GM18868 (cell line): ENCODE measurements around the gene BLOC1S4.
"Not testable (repeated sequence)": the region's sequence is repeated elsewhere in the genome, so short reads cannot be mapped to it uniquely, and the experiment has no call there.

Experiments used
- ATAC-seq: cut with Tn5 transposase; IDR thresholded peaks from one replicate; pipeline ENCODE4 v1.9.1; 2021; ENCODE audit warnings: mild to moderate bottlenecking, moderate library complexity; ENCODE audit not compliant: unreplicated experiment

The BLOC1S4 gene

GRCh38 chr4:6734165-6734786 lies 18.3 kb downstream of the BLOC1S4 start:
- no peak for ATAC-seq

DNA sequence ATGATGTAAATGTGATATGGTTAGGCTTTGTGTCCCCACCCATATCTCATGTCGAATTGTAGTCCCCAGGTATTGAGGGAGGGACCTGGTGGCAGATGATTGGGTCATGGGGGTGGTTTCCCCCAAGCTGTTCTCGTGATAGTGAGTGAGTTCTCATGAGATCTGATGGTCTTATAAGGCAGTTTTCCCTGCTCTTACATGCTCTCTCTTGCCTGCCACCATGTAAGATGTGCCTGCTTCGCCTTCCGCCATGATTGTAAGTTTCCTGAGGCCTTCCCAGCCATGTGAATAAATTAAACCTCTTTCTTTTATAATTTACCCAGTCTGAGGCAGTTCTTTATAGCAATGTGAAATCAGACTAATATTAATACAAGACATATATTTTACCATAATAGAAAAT lies 23.9 kb downstream of the BLOC1S4 start:
- ATAC-seq: no peak

DNA sequence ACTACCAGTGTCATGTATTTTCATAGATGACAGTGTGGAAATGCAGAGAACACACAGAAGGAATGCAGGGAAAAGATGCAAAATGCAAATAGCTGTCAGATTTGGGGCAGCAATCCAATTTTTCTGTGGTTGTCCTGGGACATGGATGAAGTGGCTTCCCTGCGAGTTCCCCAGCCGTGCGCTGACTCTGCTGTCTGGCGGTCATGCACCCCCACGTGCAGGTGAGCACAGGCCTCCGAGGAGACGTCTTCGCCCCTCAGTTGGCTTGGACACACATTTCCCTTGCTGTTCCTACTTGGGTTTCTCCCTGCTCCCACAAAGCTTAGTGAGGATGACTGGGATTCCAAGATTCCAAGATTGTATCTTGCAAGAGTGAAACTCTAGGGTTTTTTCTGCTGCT lies 24.4 kb downstream of the BLOC1S4 start:
- no peak for ATAC-seq

GRCh38 chr4:6742507-6742906 lies 26.5 kb downstream of the BLOC1S4 start:
- no peak for ATAC-seq

DNA sequence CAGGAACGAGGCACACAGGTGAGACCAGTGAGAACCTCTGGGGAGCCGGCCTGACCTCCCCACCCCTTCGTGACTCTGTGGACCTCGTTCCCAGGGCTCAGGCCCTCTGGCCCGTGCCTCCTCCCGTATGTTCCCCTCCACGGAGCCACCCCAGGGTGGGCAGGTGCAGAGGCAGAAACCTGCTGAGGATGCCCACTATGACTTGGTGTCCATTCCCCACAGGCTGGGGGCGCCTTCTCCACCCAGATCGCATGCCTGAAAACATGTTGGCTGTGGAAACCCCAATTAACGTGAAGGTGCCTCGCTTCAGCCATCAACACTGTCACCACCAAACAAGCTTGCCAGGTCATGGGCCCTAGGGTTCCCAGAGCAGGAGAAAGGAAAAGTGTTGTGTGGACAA lies 27.0 kb downstream of the BLOC1S4 start:
- no peak for ATAC-seq

DNA sequence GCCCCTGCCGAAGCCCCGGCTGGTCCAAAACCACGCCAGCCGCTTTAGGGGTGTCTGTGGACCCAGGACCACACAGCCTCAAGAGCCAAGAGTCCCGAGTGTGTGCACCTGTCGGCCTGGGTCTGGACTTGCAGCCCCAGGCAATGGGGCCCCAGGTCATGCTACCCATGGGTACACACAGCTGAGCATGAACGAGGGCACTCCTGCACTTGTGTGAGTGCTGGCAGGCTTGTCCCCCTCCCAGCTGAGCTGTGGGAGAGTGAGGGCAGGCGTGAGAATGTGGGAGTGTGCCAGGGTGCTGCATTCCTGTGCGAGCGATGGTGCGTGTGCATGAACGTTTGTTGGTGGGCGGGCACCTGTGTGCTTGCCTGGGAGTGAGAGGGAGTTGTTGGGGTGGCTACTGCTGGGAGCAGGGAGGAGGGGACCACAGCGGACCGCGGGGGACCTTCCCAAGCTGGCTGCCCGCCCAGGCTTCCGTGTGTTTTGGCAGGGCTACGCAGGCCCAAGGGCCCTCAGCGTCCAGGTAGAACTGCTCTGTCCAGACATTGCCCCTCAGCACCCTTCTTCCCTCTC lies 30.8 kb downstream of the BLOC1S4 start:
- no peak for ATAC-seq

DNA sequence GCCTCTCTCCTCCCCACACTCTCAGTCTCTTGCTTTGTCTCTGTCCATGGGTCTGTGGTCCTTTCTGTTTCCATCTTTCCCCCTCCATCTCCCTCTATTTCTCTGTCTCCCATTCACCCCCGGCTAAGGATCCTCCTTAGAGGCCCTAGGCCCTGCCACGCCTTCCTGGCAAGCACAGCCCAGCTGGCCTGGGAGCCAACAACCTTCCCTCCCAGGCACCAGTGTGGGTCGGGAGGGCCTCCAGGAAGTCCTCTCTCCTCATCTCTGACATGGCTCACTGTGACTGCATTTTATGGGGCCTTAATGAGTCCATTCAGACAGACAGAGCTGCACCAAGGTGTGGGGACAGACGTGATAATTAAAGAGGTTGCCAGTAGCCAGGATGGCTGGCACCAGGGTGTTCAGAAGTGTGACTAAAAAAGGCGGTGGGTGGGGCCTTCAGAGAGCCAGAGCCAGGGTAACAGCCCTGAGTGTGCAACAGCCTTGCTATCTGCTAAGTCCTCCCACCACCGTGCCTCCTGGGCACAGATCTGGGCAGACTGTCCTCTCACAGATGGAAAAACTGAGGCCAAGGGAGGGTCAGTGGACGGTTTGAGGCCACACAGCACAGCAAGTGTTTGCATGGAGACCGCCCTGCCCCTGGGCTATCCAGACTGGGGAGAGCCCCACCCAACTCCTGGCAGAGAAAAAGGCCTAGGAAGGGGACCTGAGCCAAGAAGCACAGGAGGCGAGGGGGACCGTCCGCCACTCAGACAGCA lies 31.5 kb downstream of the BLOC1S4 start:
- no peak for ATAC-seq

GRCh38 chr4:6748286-6748685 lies 32.3 kb downstream of the BLOC1S4 start:
- ATAC-seq: no peak

GRCh38 chr4:6749340-6750171 lies 33.6 kb downstream of the BLOC1S4 start:
- ATAC-seq: no peak

- ATAC-seq: no peak
Measured at GRCh38 chr4:6750286-6751221, 34.6 kb downstream of the BLOC1S4 start.

- no peak for ATAC-seq
Measured at GRCh38 chr4:6751611-6752485, 35.9 kb downstream of the BLOC1S4 start.

DNA sequence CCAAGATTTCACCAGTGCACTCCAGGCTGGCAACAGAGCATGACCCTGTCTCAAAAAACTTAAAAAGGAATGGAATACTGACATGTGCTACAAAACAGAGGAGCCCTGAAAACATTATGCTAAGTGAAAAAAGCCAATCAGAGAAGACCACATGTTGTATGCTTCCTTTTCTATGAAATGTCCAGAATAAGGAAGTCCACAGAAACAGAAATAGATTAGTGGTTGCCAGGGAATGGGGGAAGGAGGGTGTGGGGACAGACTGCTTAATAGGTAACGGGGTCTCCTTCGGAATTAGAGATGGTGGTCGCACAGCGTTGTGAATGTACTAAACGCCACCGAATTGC lies 36.5 kb downstream of the BLOC1S4 start:
- ATAC-seq: no peak

GRCh38 chr4:6753103-6753560 lies 37.2 kb downstream of the BLOC1S4 start:
- no peak for ATAC-seq

DNA sequence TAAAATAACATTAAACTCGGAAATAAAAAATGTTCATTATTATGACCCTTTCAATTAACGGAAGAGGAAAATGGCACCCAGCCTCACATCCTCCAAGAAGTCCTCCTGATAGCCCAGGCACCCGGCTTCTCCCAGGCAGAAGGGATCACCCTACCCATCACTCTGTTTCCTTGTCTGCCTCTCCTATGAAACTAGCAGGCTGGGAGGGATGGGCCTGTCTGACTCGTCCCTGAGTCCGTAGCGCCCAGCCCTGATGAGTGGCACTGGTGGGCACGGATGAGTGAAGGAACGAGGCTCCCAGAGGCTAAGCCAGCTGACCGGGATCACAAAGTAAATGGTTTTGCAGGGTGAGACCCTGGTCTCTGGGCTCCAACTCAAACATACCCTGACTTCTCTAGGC lies 37.9 kb downstream of the BLOC1S4 start:
- no peak for ATAC-seq

- ATAC-seq: no peak
Measured at GRCh38 chr4:6754481-6755087, 38.6 kb downstream of the BLOC1S4 start.

DNA sequence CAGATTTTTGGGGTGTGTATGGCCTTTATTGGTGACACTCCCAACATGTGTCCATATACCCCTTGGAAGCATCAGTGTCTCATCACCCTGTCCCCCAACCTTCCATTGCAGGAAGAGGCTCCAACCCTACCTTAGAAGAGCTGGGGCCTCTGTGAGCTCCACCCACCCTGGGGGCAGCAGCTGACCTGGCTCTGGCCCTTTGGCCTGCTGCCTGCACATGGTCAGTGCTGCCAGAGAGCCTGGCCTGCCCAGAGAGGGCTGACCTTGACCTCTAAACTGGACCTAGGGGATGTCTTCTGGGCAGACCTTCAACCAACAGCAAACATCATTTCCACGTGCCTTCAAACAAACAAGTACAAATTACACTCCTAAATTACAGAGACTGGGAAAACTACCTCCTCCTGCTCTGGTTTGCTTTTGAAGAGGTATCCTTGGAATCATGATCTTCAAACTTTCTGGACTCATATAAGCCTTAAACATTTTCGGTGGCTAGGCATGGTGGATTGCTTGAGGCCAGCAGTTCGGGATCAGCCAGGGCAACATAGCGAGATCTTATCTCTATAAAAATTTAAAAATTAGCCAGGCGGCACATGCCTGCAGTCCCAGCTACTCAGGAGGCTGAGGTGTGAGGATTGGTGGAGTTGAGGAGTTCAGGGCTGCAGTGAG lies 39.2 kb downstream of the BLOC1S4 start:
- ATAC-seq: no peak

- ATAC-seq: not testable (repeated sequence)
Measured at GRCh38 chr4:6756345-6756744, 40.4 kb downstream of the BLOC1S4 start.

GRCh38 chr4:6758728-6759127 lies 42.8 kb downstream of the BLOC1S4 start:
- ATAC-seq: no peak
